ENCODE data around the gene IFNLR1. TPM values are rescaled to one million over a fixed set of nuclear protein-coding genes. Genes with fewer than 3 reads are reported as not detected.
A peak's percentile ranks its signal among the peaks of the same experiment; 100 is the strongest.

Gene IFNLR1
- total and polyA plus RNA-seq, 9 of the 15 experiments (the other 6 are each of a cell fraction or from before 2014, with no cell fraction given) = not detected

GRCh38 chr1:24150234-24151174, 36.6 kb downstream of the IFNLR1 start (continued):
- TF ChIP-seq ILF3 (IDR thresholded peaks at IDR 0.05; ENCODE audit: borderline replicate concordance) = no peak
- no peak for TF ChIP-seq SUPT5H (IDR thresholded peaks at IDR 0.05)
- TF ChIP-seq ZNF717 (CRISPR knock-in tag; IDR thresholded peaks at IDR 0.05) = no peak
- TF ChIP-seq ZKSCAN8 (CRISPR knock-in tag; IDR thresholded peaks at IDR 0.05) = no peak
- no peak for TF ChIP-seq JUN (IDR thresholded peaks at IDR 0.05; ENCODE audit: borderline replicate concordance, low read depth, low read length)
- no peak for TF ChIP-seq JUN (CRISPR knock-in tag; IDR thresholded peaks at IDR 0.05; ENCODE audit: borderline replicate concordance)
- no peak for TF ChIP-seq MITF (IDR thresholded peaks at IDR 0.05)
- TF ChIP-seq NCOA4 (IDR thresholded peaks at IDR 0.05; ENCODE audit: partially characterized antibody) = no peak
- TF ChIP-seq CBFA2T2 (conservative IDR thresholded peaks at IDR 0.05) = no peak
- TF ChIP-seq, protein P1, sequence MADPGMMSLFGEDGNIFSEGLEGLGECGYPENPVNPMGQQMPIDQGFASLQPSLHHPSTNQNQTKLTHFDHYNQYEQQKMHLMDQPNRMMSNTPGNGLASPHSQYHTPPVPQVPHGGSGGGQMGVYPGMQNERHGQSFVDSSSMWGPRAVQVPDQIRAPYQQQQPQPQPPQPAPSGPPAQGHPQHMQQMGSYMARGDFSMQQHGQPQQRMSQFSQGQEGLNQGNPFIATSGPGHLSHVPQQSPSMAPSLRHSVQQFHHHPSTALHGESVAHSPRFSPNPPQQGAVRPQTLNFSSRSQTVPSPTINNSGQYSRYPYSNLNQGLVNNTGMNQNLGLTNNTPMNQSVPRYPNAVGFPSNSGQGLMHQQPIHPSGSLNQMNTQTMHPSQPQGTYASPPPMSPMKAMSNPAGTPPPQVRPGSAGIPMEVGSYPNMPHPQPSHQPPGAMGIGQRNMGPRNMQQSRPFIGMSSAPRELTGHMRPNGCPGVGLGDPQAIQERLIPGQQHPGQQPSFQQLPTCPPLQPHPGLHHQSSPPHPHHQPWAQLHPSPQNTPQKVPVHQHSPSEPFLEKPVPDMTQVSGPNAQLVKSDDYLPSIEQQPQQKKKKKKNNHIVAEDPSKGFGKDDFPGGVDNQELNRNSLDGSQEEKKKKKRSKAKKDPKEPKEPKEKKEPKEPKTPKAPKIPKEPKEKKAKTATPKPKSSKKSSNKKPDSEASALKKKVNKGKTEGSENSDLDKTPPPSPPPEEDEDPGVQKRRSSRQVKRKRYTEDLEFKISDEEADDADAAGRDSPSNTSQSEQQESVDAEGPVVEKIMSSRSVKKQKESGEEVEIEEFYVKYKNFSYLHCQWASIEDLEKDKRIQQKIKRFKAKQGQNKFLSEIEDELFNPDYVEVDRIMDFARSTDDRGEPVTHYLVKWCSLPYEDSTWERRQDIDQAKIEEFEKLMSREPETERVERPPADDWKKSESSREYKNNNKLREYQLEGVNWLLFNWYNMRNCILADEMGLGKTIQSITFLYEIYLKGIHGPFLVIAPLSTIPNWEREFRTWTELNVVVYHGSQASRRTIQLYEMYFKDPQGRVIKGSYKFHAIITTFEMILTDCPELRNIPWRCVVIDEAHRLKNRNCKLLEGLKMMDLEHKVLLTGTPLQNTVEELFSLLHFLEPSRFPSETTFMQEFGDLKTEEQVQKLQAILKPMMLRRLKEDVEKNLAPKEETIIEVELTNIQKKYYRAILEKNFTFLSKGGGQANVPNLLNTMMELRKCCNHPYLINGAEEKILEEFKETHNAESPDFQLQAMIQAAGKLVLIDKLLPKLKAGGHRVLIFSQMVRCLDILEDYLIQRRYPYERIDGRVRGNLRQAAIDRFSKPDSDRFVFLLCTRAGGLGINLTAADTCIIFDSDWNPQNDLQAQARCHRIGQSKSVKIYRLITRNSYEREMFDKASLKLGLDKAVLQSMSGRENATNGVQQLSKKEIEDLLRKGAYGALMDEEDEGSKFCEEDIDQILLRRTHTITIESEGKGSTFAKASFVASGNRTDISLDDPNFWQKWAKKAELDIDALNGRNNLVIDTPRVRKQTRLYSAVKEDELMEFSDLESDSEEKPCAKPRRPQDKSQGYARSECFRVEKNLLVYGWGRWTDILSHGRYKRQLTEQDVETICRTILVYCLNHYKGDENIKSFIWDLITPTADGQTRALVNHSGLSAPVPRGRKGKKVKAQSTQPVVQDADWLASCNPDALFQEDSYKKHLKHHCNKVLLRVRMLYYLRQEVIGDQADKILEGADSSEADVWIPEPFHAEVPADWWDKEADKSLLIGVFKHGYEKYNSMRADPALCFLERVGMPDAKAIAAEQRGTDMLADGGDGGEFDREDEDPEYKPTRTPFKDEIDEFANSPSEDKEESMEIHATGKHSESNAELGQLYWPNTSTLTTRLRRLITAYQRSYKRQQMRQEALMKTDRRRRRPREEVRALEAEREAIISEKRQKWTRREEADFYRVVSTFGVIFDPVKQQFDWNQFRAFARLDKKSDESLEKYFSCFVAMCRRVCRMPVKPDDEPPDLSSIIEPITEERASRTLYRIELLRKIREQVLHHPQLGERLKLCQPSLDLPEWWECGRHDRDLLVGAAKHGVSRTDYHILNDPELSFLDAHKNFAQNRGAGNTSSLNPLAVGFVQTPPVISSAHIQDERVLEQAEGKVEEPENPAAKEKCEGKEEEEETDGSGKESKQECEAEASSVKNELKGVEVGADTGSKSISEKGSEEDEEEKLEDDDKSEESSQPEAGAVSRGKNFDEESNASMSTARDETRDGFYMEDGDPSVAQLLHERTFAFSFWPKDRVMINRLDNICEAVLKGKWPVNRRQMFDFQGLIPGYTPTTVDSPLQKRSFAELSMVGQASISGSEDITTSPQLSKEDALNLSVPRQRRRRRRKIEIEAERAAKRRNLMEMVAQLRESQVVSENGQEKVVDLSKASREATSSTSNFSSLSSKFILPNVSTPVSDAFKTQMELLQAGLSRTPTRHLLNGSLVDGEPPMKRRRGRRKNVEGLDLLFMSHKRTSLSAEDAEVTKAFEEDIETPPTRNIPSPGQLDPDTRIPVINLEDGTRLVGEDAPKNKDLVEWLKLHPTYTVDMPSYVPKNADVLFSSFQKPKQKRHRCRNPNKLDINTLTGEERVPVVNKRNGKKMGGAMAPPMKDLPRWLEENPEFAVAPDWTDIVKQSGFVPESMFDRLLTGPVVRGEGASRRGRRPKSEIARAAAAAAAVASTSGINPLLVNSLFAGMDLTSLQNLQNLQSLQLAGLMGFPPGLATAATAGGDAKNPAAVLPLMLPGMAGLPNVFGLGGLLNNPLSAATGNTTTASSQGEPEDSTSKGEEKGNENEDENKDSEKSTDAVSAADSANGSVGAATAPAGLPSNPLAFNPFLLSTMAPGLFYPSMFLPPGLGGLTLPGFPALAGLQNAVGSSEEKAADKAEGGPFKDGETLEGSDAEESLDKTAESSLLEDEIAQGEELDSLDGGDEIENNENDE (IDR thresholded peaks at IDR 0.05; ENCODE audit: low read depth, low read length) = no peak
- TF ChIP-seq ZBTB33 (CRISPR knock-in tag; IDR thresholded peaks at IDR 0.05) = no peak
- TF ChIP-seq KAT7 (CRISPR knock-in tag; IDR thresholded peaks at IDR 0.05; ENCODE audit: borderline replicate concordance) = 0 out of 2 replicates have a peak, but pooled peaks have one; percentile 27

Data from K562 (cell line).